Right kidney (tissue), 1 donor: ENCODE measurements around the gene LSM14A.
"Not testable (repeated sequence)": the region's sequence is repeated elsewhere in the genome, so short reads cannot be mapped to it uniquely, and the experiment has no call there.

Source experiments
- DNase-seq: peaks from one replicate; pipeline ENCODE4 v3.0.0-alpha.2; 2016

LSM14A gene

GRCh38 chr19:34189199-34189916 lies 17.1 kb downstream of the LSM14A start:
- no peak for DNase-seq

- DNase-seq, result no peak
Observed at GRCh38 chr19:34189917-34190425, 17.7 kb downstream of the LSM14A start.

- no peak for DNase-seq
Observed at GRCh38 chr19:34191355-34191962, 19.2 kb downstream of the LSM14A start.

GRCh38 chr19:34193439-34193838 lies 21.1 kb downstream of the LSM14A start:
- DNase-seq, result no peak

GRCh38 chr19:34193876-34194275 lies 21.6 kb downstream of the LSM14A start:
- no peak for DNase-seq

GRCh38 chr19:34201133-34201532 lies 28.8 kb downstream of the LSM14A start:
- DNase-seq, result no peak

- not testable (repeated sequence) for DNase-seq
Observed at GRCh38 chr19:34205324-34205723, 33.0 kb downstream of the LSM14A start.

- no peak for DNase-seq
Observed at GRCh38 chr19:34208291-34208884, 36.1 kb downstream of the LSM14A start.

- no peak for DNase-seq
Observed at GRCh38 chr19:34209726-34210125, 37.4 kb downstream of the LSM14A start.

- no peak for DNase-seq
Observed at GRCh38 chr19:34213283-34213682, 41.0 kb downstream of the LSM14A start.

GRCh38 chr19:34214040-34214439 lies 41.7 kb downstream of the LSM14A start:
- no peak for DNase-seq

- no peak for DNase-seq
Observed at GRCh38 chr19:34215006-34215665, 42.8 kb downstream of the LSM14A start.

GRCh38 chr19:34215666-34216038 lies 43.3 kb downstream of the LSM14A start:
- no peak for DNase-seq

GRCh38 chr19:34216745-34217219 lies 44.5 kb downstream of the LSM14A start:
- DNase-seq, result not testable (repeated sequence)

- no peak for DNase-seq
Observed at GRCh38 chr19:34217952-34218817, 45.9 kb downstream of the LSM14A start.

- DNase-seq, result no peak
Observed at GRCh38 chr19:34218818-34219164, 46.5 kb downstream of the LSM14A start.

- DNase-seq, result no peak
Observed at GRCh38 chr19:34220472-34221063, 48.3 kb downstream of the LSM14A start.

- no peak for DNase-seq
Observed at GRCh38 chr19:34222386-34222785, 50.1 kb downstream of the LSM14A start.

GRCh38 chr19:34224996-34225658 lies 52.8 kb downstream of the LSM14A start:
- no peak for DNase-seq

- no peak for DNase-seq
Observed at GRCh38 chr19:34225659-34226015, 53.3 kb downstream of the LSM14A start.

GRCh38 chr19:34226036-34226435 lies 53.7 kb downstream of the LSM14A start:
- no peak for DNase-seq
